Measurements from ENCODE around the gene NUDT17.

GRCh38 chr1:145892486-145893087 is 47.2 kb downstream of the NUDT17 start:
- TF ChIP-seq CTCF (IDR thresholded peaks at IDR 0.05), result no peak
- no peak for TF ChIP-seq POLR2A (IDR thresholded peaks at IDR 0.05)
